WTC11 (cell line): ENCODE data around the gene ENTPD1. TPM values are rescaled to one million over a fixed set of nuclear protein-coding genes. Genes with fewer than 3 reads are reported as not detected.

ENCODE experiments used
- ATAC-seq: fragments of 200-7000 bp; cut with Tn5 transposase; 2 replicates; pipeline ENCODE4 v1.10.0; 2021; ENCODE audit warnings: mild to moderate bottlenecking, moderate library complexity
- CTCF ChIA-PET: fragments of 300-600 bp; sonication (Branson Sonifier 250); formaldehyde crosslinking; loops from one replicate; lab custom pipeline; 2021; ENCODE audit warnings: antibody characterized with exemption; lab: Charles Lee
- POLR2A ChIA-PET: fragments of 350-600 bp; sonication (Branson Sonifier 250); formaldehyde crosslinking; loops from one replicate; lab custom pipeline; 2021; ENCODE audit warnings: antibody characterized with exemption; lab: Charles Lee
- DNase-seq: peaks from one replicate; pipeline ENCODE4 v3.0.0; 2021; ENCODE audit warnings: low spot score
- H3K27ac Mint-ChIP-seq: 2 replicates; pipeline ENCODE4 v1.8.0; 2021; ENCODE audit warnings: mixed read lengths
- H3K27me3 Mint-ChIP-seq: 2 replicates; pipeline ENCODE4 v1.8.0; 2021; ENCODE audit warnings: low read depth, mild to moderate bottlenecking, moderate library complexity, mixed read lengths
- H3K36me3 Mint-ChIP-seq: 2 replicates; pipeline ENCODE4 v1.8.0; 2021; ENCODE audit warnings: mixed read lengths
- H3K4me1 Mint-ChIP-seq: 2 replicates; pipeline ENCODE4 v1.8.0; 2022; ENCODE audit warnings: mixed read lengths
- H3K4me3 Mint-ChIP-seq: 2 replicates; pipeline ENCODE4 v1.8.0; 2021; ENCODE audit warnings: mild to moderate bottlenecking, moderate library complexity, mixed read lengths
- H3K9me3 Mint-ChIP-seq: 2 replicates; pipeline ENCODE4 v1.8.0; 2021; ENCODE audit warnings: mixed read lengths
- AFF4 ChIP-seq: sonication (generic); formaldehyde crosslinking; IDR thresholded peaks from 2 replicates; pipeline ENCODE4 v1.8.1; 2023; ENCODE audit warnings: mild to moderate bottlenecking, missing genetic modification reagents, borderline replicate concordance
- E2F5 ChIP-seq: sonication (generic); formaldehyde crosslinking; IDR thresholded peaks from 2 replicates; pipeline ENCODE4 v1.8.1; 2022; ENCODE audit warnings: mild to moderate bottlenecking, moderate library complexity, missing genetic modification reagents
- FOXJ3 ChIP-seq: sonication (generic); formaldehyde crosslinking; IDR thresholded peaks from 2 replicates; pipeline ENCODE4 v1.9.0; 2021; ENCODE audit warnings: missing genetic modification reagents, mild to moderate bottlenecking, borderline replicate concordance
- FOXK1 ChIP-seq: sonication (generic); formaldehyde crosslinking; IDR thresholded peaks from 2 replicates; pipeline ENCODE4 v1.8.0; 2022; ENCODE audit warnings: mild to moderate bottlenecking, moderate library complexity, missing genetic modification reagents
- GRHL2 ChIP-seq: fragments of 250-450 bp; sonication (Bioruptor Pico); IDR thresholded peaks from 2 replicates; pipeline ENCODE4 v1.8.0; 2022; ENCODE audit warnings: mild to moderate bottlenecking, moderate library complexity; ENCODE audit not compliant: insufficient replicate concordance, severe bottlenecking
- GTF2I ChIP-seq: fragments of 250-450 bp; sonication (Bioruptor Pico); conservative IDR thresholded peaks from 2 replicates; pipeline ENCODE4 v1.4.0; 2021; ENCODE audit warnings: mild to moderate bottlenecking
- HMGA2 ChIP-seq: fragments of 250-450 bp; sonication (Bioruptor Pico); IDR thresholded peaks from 2 replicates; pipeline ENCODE4 v1.4.0; 2021; ENCODE audit warnings: mild to moderate bottlenecking, moderate library complexity
- JUN ChIP-seq: sonication (generic); formaldehyde crosslinking; IDR thresholded peaks from 2 replicates; pipeline ENCODE4 v1.8.0; 2023; ENCODE audit warnings: mild to moderate bottlenecking, missing genetic modification reagents
- MXD4 ChIP-seq: fragments of 250-450 bp; sonication (Bioruptor Pico); IDR thresholded peaks from 2 replicates; pipeline ENCODE4 v1.8.0; 2021; ENCODE audit warnings: mild to moderate bottlenecking, moderate library complexity, borderline replicate concordance
- NFYB ChIP-seq: sonication (generic); formaldehyde crosslinking; conservative IDR thresholded peaks from 2 replicates; pipeline ENCODE4 v1.8.0; 2022; ENCODE audit warnings: low read depth, missing genetic modification reagents
- SMAD3 ChIP-seq: sonication (generic); formaldehyde crosslinking; IDR thresholded peaks from 2 replicates; pipeline ENCODE4 v1.8.0; 2022; ENCODE audit warnings: missing genetic modification reagents, mild to moderate bottlenecking, borderline replicate concordance
- ZNF121 ChIP-seq: sonication (generic); formaldehyde crosslinking; IDR thresholded peaks from 2 replicates; pipeline ENCODE4 v1.8.0; 2023; ENCODE audit warnings: missing genetic modification reagents
- ZNF219 ChIP-seq: sonication (generic); formaldehyde crosslinking; IDR thresholded peaks from 2 replicates; pipeline ENCODE4 v1.8.0; 2023; ENCODE audit warnings: missing genetic modification reagents, mild to moderate bottlenecking, borderline replicate concordance
- ZNF425 ChIP-seq: fragments of 250-450 bp; sonication (Bioruptor Pico); conservative IDR thresholded peaks from 2 replicates; pipeline ENCODE4 v1.9.0; 2021; ENCODE audit warnings: mild to moderate bottlenecking
- ZSCAN18 ChIP-seq: fragments of 250-450 bp; sonication (Bioruptor Pico); IDR thresholded peaks from 2 replicates; pipeline ENCODE4 v2.1.2; 2022; ENCODE audit warnings: mild to moderate bottlenecking, moderate library complexity
- total RNA-seq: library from RNA; stranded (reverse); gene quantifications from 3 replicates; pipeline ENCODE4 v1.2.3, GENCODE V29; 2021
- TF ChIP-seq, protein P1 (sequence below): sonication (generic); formaldehyde crosslinking; IDR thresholded peaks from 2 replicates; pipeline ENCODE4 v1.8.1; 2022; ENCODE audit warnings: missing genetic modification reagents, borderline replicate concordance
- TF ChIP-seq, protein P2 (sequence below): sonication (generic); formaldehyde crosslinking; IDR thresholded peaks from 2 replicates; pipeline ENCODE4 v1.8.0; 2022; ENCODE audit warnings: mild to moderate bottlenecking, missing genetic modification reagents
- TF ChIP-seq, protein P3 (sequence below): sonication (generic); formaldehyde crosslinking; IDR thresholded peaks from 2 replicates; pipeline ENCODE4 v1.8.0; 2023; ENCODE audit warnings: missing genetic modification reagents

ENTPD1 gene
- total RNA-seq, 1 experiment from 2014 or later, result 2.3 TPM

GRCh38 chr10:95728526-95728925 lies 27.4 kb upstream of the ENTPD1 start:
- ATAC-seq (no peak), DNase-seq (no peak)
- Mint-ChIP-seq H3K4me3 (no peak overlapping the region), H3K9me3 (peaks cover 36% of the 10 kb centered on the region), H3K27me3 (peaks cover 10% of the 10 kb centered on the region; the same call in 1 of the 2 replicates), H3K4me1 (no peaks in the 10 kb centered on the region), H3K36me3 (peaks cover 21% of the 10 kb centered on the region), H3K27ac (no peak overlapping the region)
- TF ChIP-seq ZNF121 (no peak), AFF4 (CRISPR knock-in tag) (no peak), JUN (CRISPR knock-in tag) (no peak), FOXK1 (no peak), SMAD3 (CRISPR knock-in tag) (no peak), ZNF425 (CRISPR knock-in tag) (no peak), HMGA2 (CRISPR knock-in tag) (no peak), GTF2I (CRISPR knock-in tag) (no peak), E2F5 (no peak), FOXJ3 (no peak)
- TF ChIP-seq, protein P1, sequence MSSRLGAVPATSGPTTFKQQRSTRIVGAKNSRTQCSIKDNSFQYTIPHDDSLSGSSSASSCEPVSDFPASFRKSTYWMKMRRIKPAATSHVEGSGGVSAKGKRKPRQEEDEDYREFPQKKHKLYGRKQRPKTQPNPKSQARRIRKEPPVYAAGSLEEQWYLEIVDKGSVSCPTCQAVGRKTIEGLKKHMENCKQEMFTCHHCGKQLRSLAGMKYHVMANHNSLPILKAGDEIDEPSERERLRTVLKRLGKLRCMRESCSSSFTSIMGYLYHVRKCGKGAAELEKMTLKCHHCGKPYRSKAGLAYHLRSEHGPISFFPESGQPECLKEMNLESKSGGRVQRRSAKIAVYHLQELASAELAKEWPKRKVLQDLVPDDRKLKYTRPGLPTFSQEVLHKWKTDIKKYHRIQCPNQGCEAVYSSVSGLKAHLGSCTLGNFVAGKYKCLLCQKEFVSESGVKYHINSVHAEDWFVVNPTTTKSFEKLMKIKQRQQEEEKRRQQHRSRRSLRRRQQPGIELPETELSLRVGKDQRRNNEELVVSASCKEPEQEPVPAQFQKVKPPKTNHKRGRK (CRISPR knock-in tag), result no peak
- TF ChIP-seq, protein P2, sequence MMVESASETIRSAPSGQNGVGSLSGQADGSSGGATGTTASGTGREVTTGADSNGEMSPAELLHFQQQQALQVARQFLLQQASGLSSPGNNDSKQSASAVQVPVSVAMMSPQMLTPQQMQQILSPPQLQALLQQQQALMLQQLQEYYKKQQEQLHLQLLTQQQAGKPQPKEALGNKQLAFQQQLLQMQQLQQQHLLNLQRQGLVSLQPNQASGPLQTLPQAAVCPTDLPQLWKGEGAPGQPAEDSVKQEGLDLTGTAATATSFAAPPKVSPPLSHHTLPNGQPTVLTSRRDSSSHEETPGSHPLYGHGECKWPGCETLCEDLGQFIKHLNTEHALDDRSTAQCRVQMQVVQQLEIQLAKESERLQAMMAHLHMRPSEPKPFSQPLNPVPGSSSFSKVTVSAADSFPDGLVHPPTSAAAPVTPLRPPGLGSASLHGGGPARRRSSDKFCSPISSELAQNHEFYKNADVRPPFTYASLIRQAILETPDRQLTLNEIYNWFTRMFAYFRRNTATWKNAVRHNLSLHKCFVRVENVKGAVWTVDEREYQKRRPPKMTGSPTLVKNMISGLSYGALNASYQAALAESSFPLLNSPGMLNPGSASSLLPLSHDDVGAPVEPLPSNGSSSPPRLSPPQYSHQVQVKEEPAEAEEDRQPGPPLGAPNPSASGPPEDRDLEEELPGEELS (CRISPR knock-in tag), result no peak
- ChIA-PET POLR2A (no interaction called here), CTCF (interaction anchor here (1.0 to 1.4 kb wide), 2 partner anchors 35 to 115 kb away, joined by 3 to 6 read pairs; partner anchors contain the start of gene TCTN3)

DNA sequence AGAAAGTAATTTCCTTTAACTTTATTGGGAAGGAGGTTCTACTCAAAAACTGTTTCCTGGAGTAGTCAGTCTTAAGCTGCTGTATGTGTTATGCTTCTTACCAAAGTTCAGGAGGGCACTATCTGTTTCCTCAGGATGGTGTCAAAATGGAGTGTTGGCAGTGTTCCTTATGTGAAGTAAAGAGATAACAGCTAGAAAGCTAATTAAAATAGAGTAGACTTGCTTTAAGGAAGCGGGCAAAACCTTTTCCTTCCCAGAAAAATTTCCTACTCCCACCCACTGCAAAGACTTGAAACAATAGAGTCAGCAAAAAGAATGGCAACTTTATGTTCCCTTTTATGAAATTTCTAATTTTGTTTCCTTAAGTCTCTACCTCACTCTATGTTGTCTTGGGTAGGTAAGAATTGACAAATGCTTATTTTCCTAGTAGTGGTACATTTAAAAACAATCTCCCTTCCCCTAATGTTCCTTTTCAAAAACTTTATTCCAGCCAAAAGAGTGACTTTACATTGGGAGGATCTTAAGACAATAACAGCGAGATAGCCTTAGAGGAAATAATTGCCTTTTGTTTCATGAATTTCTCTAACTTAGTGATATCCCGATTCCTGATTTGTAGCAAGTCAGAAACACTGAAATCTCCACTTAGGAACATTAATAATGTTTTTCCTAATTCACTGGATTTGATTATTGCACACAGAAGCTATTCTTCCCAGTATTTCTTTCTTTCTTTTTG lies 26.5 kb upstream of the ENTPD1 start:
- ChIA-PET POLR2A (no interaction called here), CTCF (interaction anchor here (0.7 to 1.4 kb wide), 4 partner anchors 12 to 112 kb away, joined by 3 to 6 read pairs (median 4); partner anchors contain the start of gene TCTN3)
- no peak overlapping the region for H3K4me3 Mint-ChIP-seq
- no peak for ATAC-seq
- no peaks in the 10 kb centered on the region for H3K4me1 Mint-ChIP-seq
- H3K36me3 Mint-ChIP-seq, result peaks cover 24% of the 10 kb centered on the region
- no peak overlapping the region for H3K27ac Mint-ChIP-seq
- DNase-seq, result no peak
- peaks cover 42% of the 10 kb centered on the region for H3K9me3 Mint-ChIP-seq
- peaks cover 10% of the 10 kb centered on the region; the same call in 1 of the 2 replicates for H3K27me3 Mint-ChIP-seq
- TF ChIP-seq ZNF219 (CRISPR knock-in tag) (no peak), SMAD3 (CRISPR knock-in tag) (no peak), GRHL2 (CRISPR knock-in tag) (no peak), ZSCAN18 (CRISPR knock-in tag) (no peak), MXD4 (CRISPR knock-in tag) (no peak), JUN (CRISPR knock-in tag) (no peak), NFYB (CRISPR knock-in tag) (no peak)
- TF ChIP-seq, protein P3, sequence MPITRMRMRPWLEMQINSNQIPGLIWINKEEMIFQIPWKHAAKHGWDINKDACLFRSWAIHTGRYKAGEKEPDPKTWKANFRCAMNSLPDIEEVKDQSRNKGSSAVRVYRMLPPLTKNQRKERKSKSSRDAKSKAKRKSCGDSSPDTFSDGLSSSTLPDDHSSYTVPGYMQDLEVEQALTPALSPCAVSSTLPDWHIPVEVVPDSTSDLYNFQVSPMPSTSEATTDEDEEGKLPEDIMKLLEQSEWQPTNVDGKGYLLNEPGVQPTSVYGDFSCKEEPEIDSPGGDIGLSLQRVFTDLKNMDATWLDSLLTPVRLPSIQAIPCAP, result no peak
